ENCODE results near the gene PCGF3.
"Not testable (repeated sequence)": the region's sequence is repeated elsewhere in the genome, so short reads cannot be mapped to it uniquely, and the experiment has no call there.

Gene PCGF3

DNA sequence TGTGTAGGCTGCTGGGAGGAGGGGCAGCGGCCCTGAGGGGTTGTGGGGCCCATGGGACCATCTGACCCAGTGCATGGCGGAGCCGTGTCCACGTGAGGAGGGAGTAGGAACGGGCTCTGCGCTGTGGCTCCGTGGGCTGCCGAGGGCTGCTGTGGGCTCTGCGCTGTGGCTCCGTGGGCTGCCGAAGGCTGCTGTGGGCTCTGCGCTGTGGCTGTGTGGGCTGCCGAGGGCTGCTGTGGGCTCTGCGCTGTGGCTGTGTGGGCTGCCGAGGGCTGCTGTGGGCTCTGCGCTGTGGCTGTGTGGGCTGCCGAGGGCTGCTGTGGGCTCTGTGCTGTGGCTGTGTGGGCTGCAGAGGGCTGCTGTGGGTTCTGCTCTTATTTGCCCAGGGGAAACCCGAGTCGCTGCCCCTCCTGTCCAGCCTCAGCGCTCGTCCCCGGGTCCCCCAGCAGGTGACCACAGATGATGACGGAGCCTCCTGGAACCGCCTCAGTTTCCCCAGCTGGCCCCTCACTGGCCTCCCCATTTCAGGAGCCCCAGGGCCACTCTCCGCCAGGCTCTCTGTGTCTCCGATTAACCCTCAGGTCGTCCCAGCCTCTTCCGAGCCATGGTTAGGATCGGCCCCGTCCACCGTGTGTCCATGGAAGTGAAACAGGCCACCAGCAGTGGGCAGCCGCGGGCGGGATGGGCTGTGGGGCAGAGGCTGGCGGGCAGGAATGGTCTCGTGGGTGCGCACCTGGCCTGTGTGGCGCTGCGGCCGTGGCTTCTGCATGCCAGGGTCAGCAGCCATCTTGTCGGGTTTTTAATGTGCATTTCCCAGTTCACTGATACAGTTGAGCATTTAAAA lies 20.0 kb downstream of the PCGF3 start:
- no peak for DNase-seq

DNA sequence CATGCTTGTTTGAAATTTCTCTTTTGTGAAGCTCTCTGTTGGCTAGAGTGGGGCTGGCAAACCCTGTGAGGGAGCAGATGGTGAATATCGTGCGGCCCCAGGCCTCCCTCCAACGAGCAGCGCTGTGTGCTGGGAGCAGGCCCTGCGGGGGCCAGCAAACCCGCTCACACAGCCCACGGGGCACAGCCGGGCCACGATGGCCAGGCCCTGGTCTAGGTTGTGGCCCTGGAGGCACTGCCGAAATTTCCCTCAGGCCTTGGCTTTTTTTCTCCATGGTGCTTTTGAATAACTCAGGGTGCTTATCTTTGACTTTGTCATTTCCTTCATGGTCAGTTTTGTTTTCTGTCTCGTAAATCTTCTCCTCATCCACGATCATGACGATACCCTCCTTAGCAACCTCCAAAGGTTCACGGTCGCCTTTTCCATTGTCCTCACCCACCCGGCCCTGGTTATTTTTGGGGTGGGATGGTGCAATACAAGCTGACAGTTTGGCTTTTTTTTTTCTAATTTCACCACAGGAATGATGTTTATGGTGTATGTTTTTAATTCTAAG lies 20.7 kb downstream of the PCGF3 start:
- no peak for DNase-seq

DNA sequence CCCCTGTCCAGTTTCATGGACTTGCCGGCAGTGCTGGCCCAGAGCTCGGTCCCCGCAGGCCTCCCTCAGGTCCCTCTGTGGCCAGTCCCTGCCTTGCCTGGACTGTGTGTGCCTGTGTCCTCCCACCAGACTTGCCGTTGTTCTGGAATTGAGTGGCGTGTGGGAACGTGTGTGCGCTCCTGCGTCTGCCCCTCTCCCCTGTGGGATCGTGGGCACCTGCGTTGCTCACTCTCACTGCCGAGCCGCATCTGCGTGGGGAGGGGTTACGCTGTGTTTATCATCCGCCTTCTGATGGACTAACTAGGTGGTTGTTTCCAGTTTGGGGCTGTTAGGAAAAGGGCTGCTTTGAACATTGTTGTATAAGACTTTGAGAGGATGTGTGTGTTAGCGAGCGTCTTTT lies 21.2 kb downstream of the PCGF3 start:
- no peak for DNase-seq

DNA sequence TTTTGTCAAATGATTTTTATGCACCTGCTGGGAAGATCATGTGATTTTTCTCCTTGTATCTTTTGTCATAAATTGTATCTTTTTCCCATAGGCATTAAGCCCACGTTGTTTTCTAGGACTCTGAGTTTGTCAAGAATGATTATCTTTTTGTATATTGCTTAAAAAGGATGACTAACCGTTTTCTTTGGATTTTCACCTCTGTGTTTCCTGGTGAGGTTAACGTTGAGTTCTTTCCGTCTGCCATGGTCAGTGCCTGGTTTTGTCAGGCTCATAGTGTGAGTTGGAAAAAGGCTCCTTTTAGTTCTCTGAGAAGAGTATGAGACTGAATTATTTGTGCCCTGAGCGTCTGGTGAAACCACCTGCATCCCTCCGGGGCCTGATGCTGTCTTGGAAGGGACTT lies 21.9 kb downstream of the PCGF3 start:
- no peak for DNase-seq

- no peak for DNase-seq
Measured at GRCh38 chr4:729336-730315, 24.0 kb downstream of the PCGF3 start.

DNA sequence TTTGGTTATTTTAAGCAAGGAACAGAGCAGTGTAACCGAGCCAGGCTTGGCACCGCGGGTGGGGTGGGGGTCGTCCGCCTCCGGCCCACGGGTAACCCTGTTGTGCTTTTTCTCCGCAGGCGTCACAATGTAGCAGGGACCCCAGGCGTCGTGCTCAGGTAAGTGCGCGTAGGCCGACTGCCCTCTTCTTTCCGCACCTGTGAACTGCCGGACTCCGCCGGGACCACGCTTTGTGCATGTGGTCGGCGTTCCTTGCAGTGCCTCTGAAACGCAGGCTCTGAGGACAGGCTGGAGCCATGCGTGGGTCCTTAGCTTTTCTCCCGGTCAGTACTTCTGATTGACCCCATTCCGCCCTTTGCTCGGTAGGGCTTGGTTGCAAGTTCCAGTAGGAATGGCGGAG lies 24.9 kb downstream of the PCGF3 start:
- DNase-seq: no peak

GRCh38 chr4:730946-731904 lies 25.6 kb downstream of the PCGF3 start:
- DNase-seq: not testable (repeated sequence)

- DNase-seq: not testable (repeated sequence)
Measured at GRCh38 chr4:731954-732353, 26.3 kb downstream of the PCGF3 start.

DNA sequence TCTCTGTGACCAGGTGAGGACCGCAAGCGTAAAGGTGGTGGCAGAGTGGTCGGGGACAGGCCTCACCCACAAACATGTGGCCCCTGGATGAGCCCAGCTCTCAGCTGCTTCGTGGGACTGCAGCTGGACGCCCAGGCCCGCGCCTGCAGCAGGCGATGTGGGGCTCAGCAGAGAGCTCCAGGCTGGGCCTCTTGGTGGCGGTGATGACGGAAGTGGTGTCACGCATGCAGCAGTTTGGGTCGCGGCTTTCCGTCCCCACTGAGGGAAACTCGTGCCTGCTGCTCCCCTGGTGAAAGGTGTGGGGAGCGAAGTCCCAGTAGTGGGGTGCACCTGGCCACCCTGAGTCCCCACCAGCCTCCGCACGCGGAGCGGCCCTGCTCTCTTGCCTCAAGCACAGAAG lies 26.9 kb downstream of the PCGF3 start:
- DNase-seq: no peak

GRCh38 chr4:732911-733630 lies 27.4 kb downstream of the PCGF3 start:
- no peak for DNase-seq

DNA sequence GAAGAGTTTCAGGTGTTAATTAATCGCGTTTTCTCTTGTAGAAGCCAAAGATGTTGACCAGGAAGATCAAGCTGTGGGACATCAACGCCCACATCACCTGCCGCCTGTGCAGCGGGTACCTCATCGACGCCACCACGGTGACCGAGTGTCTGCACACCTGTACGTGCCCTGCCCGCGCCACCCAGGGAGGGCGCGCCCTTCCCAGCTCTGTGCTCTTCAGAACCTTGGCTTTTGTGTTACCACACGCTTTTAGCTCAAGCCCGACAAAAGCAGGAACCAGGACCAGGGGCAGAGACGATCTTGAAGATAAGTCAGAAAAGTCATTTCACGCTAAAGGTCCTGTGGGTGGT lies 28.0 kb downstream of the PCGF3 start:
- no peak for DNase-seq

DNA sequence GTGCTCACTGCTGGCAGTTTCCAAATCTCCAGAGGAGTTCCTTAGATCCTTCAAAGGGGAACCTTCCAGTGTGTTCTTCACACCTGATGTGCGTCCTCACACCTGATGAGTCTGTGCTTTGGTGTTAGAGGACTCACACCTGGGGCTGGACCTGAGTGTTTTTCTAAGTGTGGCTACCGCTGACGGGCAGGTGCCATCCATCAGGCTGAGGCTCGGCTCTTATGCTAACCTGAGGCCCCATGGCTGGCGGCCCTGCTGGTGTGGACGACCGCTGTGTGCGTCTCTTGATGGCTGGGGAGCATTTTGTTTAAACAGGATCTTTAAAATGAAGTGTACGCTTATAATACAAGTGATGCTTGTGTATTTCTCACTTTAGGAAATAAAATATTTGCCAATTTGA lies 28.4 kb downstream of the PCGF3 start:
- DNase-seq: no peak

- no peak for DNase-seq
Measured at GRCh38 chr4:734951-735350, 29.3 kb downstream of the PCGF3 start.

- DNase-seq: no peak
Measured at GRCh38 chr4:735583-735982, 30.0 kb downstream of the PCGF3 start.

GRCh38 chr4:736561-736960 lies 30.9 kb downstream of the PCGF3 start:
- DNase-seq: not testable (repeated sequence)

GRCh38 chr4:738781-739280 lies 33.2 kb downstream of the PCGF3 start:
- no peak for DNase-seq

DNA sequence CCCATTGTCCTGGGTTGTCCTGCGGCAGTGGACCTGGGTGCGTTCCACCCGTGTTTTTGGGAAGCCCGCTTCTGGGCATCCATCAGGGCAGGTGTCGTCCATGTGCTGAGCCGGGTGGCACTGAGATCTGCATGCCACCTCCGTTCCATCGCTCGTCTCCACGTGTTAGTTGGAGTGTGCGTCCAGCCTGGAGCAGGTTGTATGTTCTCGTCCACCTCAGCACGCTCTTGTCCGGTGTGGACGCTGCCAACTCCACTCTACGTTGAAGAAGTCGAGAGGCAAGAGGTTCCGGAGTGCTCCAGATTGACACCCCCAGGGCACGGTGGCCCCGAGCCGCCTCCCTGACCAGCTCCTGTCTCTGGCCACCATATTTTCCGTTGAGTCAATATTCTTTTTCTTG lies 33.9 kb downstream of the PCGF3 start:
- DNase-seq: no peak

DNA sequence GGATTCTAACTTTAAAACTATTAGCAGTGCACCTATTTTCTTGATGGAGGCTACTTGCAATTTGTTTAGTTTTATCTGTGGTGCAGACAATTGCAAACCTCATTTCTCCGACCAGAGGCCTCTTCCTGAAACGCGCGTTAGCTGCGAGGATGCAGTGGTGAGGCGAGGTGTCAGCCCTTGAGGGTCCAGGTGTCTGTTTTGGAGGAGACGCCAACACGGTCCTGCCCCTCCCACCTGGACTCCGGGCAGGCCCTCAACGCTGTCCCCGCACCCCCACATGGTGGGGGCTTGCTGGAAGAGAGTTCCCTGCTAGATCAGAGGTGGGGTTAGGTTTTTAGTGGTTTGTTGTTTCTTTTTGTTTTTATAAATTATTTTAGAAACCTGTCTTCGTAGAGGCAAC lies 34.4 kb downstream of the PCGF3 start:
- DNase-seq: no peak

- no peak for DNase-seq
Measured at GRCh38 chr4:740656-741282, 35.1 kb downstream of the PCGF3 start.

- no peak for DNase-seq
Measured at GRCh38 chr4:742096-742741, 36.6 kb downstream of the PCGF3 start.
